ENCODE data around the gene POU3F4. TPM values are rescaled to one million over a fixed set of nuclear protein-coding genes. Genes with fewer than 3 reads are reported as not detected.

Gene POU3F4
- total and polyA plus RNA-seq, 2 of the 8 experiments (the other 6 are each of a cell fraction or from before 2014, with no cell fraction given) = 1.1 to 1.9 TPM

DNA sequence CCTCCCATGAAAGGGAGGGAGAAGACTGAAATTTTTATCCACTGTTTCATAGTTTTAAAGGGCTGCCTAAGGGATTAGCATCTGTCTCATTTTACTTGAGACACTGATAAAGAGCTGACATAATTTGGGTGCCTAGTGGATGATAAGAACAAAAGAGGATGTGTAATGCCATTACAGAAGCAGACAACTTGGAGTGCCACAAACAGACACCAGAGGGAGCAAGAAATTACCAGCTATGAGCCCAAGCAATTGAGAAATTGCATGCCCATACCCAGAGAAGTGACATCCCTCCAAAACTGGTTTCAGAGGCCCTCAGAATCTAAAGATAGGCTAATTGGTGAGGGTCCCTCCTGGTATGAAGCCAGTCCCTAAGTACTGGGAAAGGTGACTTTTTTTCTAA lies 38.5 kb upstream of the POU3F4 start (continued):
- no peak for TF ChIP-seq HDAC2 (IDR thresholded peaks at IDR 0.05; ENCODE audit: borderline replicate concordance in 1 of 2, low read depth in 2 of 2, low read length in 2 of 2)
- no peak for TF ChIP-seq EGR1 (IDR thresholded peaks at IDR 0.05; ENCODE audit: borderline replicate concordance, low read depth, low read length)
- TF ChIP-seq GABPA (IDR thresholded peaks at IDR 0.05; ENCODE audit: borderline replicate concordance, insufficient read depth, low read length) = no peak
- TF ChIP-seq RAD21 (IDR thresholded peaks at IDR 0.05 in 1 of 2, conservative IDR thresholded peaks at IDR 0.05 in 1 of 2; ENCODE audit: low read depth in 2 of 2, low read length in 2 of 2) = peak; percentile 53 to 62
- TF ChIP-seq CHD2 (IDR thresholded peaks at IDR 0.05; ENCODE audit: low read length) = no peak
